ENCODE results near the gene LYPD5.
"Not testable (repeated sequence)": the region's sequence is repeated elsewhere in the genome, so short reads cannot be mapped to it uniquely, and the experiment has no call there.

The LYPD5 gene

DNA sequence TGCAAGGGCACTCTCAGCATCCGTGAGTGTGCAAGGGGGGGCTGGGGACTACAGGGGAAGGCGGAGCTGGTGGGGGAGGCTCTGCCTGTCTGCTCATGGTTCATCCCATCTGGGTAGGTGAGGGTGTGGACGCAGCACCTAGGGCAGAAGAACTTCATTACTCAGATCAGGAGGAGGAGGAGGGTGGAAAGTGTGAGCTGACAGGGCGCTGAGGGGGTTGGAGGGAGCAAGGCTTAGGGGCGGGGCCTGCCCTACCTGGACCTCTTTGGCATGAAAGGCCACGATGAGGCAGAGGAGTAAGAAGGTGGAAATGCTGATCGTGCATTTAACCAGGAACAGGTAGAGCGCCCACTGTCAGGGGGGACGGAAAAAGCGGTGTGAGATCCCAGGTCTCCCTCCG, 26.0 kb downstream of the LYPD5 start:
- no peak for DNase-seq

GRCh38 chr19:43775299-43775890, 26.9 kb downstream of the LYPD5 start:
- DNase-seq, result no peak

GRCh38 chr19:43774940-43775258, 27.3 kb downstream of the LYPD5 start:
- DNase-seq, result not testable (repeated sequence)

- DNase-seq, result peak; percentile 66
Measured at GRCh38 chr19:43774103-43774939, 27.9 kb downstream of the LYPD5 start.

DNA sequence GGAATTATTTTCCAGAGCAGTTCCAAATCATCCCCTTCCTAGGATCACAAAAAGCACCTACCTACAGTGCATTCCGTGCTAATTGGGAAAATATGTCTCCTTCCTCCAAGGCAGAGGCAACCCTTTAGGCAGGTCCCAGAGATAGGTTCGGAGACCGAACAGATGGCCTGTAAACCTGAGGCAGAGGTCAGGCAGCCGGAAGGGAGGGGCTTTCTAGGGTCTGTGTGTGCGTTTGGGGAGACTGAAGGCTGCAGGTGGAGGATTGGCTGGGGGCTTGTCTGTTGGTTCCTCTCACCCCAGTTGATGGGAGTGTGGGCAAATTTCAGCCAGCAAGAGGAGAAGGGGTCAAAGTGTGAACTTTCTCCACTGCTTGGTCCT, 28.5 kb downstream of the LYPD5 start:
- DNase-seq, result no peak

- DNase-seq, result no peak
Measured at GRCh38 chr19:43769256-43769655, 33.0 kb downstream of the LYPD5 start.

- DNase-seq, result no peak
Measured at GRCh38 chr19:43768273-43769050, 33.8 kb downstream of the LYPD5 start.

DNA sequence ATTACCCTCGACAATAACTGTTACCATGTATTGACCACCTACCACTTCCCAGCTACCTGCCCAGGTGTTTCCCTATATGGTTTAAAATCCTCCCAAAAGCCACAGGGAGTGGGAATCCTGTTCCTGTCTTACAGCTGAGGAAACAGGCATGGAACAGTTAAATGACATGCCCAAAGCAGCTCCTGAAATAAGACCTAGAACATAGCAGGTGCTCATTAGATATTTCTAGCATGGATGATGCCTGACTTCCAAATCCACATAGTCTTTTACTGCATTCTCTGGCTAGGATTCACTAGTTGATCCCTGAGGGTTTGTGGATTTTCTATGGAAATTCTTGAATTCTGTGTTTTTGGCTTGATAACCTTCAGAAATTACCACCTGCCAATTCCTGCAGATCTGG, 34.4 kb downstream of the LYPD5 start:
- DNase-seq, result no peak

DNA sequence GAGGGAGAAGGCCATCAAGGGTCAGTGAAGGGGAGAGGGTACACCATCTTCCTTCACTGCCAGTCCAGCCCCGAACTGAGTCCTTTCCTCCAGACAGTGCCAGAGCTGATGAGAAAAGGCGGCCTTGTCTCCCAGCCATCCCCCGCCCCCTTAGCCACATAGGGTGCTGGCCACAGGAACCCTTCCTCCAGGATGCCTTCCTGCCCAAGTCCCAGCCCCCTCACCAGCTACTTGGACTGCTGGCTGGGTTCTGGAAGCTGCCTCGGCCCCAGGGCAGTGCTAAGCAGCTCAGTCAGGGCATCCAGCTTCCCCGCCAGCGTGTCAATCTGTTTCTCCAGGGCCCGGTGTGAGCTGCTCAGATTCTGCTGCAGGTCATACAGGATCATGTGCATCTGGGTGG, 34.9 kb downstream of the LYPD5 start:
- DNase-seq, result no peak

DNA sequence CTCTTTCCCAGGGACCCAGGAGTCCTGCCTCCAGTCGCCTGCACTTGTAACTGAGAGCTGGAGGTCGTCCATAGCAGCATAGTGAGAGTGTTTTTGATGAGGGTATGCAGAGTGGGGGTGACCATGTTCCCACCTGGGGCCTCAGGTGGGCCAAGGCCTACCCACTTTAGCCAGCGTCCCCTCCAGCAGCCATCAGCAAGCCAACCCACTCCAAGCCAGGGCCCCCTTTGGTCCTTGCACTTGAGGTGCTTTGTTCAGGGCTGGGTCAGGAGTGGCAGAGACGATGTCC, 35.5 kb downstream of the LYPD5 start:
- DNase-seq, result no peak

GRCh38 chr19:43765109-43765876, 37.0 kb downstream of the LYPD5 start:
- DNase-seq, result peak; percentile 98

DNA sequence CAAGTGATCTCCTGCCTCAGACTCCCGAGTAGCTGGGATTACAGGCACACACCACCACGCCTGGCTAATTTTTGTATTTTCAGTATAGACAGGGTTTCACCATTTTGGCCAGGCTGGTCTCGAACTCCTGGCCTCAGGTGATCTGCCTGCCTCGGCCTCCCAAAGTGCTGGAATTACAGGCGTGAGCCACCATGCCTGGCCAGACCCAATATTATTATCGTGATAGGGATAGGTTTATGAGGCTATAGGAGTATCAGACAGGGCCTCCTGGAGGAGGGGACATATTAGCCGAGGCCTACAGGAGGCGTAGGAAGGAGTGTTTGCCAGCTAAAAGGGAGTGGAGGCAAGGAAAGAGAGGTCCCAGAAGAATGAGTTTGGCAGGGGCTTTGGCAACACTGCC, 37.6 kb downstream of the LYPD5 start:
- not testable (repeated sequence) for DNase-seq

GRCh38 chr19:43763473-43763939, 38.7 kb downstream of the LYPD5 start:
- DNase-seq, result peak; percentile 37

- no peak for DNase-seq
Measured at GRCh38 chr19:43762814-43763213, 39.4 kb downstream of the LYPD5 start.

GRCh38 chr19:43760941-43761340, 41.3 kb downstream of the LYPD5 start:
- DNase-seq, result no peak

- DNase-seq, result peak; percentile 40
Measured at GRCh38 chr19:43759515-43759914, 42.7 kb downstream of the LYPD5 start.

- peak; percentile 76 for DNase-seq
Measured at GRCh38 chr19:43755256-43755801, 46.9 kb downstream of the LYPD5 start.

GRCh38 chr19:43754503-43755255, 47.6 kb downstream of the LYPD5 start, which contains the start of gene SMG9:
TSS of gene SMG9 (minus strand) at chr19:43754962. CDS start at chr19:43750741, 4,221 bp downstream.
- DNase-seq, result peak; percentile 98

DNA sequence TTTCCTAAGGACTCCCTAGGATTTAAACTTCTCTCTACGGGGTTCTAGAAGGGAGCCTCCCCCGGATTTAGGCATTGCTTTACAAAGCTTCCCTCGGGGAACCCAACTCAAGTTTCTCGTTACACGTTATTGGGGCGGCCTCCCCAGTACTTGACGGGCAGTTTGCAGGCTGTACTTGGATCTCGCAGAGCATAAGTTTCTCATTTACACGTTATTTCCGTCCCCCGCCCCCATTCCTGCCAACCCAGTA, 48.1 kb downstream of the LYPD5 start:
- DNase-seq, result no peak

- no peak for DNase-seq
Measured at GRCh38 chr19:43752287-43752875, 49.9 kb downstream of the LYPD5 start.

GRCh38 chr19:43751466-43752220, 50.6 kb downstream of the LYPD5 start:
- no peak for DNase-seq

Measured in fibroblast of upper back skin (primary cell).